ENCODE results near the gene ADCY6. TPM values are rescaled to one million over a fixed set of nuclear protein-coding genes. Genes with fewer than 3 reads are reported as not detected.

The ADCY6 gene
- total and polyA plus RNA-seq, 2 donors (not counting 3 experiments of a cell fraction or from before 2014, with no cell fraction given): 37.0 to 46.2 TPM

DNA sequence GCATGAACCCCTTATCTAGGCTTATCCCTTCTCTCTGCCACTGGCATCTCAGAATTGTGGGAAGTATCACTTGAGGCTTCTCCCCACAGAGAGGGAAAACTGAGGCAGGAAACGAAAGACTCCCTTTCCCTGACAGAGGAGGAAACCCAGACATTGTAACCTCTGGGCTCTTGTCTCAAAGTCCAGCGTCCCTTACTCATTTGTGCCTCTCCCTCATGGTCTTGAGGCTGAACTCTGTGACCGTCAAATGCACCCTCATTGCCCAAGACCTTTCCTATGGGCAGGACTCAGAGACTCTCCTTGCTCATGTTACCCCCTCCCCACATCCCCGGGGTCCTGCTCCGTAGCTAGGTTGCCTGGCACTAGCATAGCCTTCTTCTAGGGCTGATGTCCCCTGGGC is 33.2 kb upstream of the ADCY6 start:
- DNase-seq (ENCODE audit: low read depth, low spot score) (no peak), FAIRE-seq (no peak)
- Histone ChIP-seq H3K9me3 (replicated peaks; ENCODE audit: control insufficient read depth, insufficient read depth, low read length) (no peaks in the 10 kb centered on the region), H3K4me2 (ENCODE audit: insufficient read depth, low read length) (no peak overlapping the region), H3K4me1 (ENCODE audit: control insufficient read depth, extremely low read depth, insufficient read depth, low read length) (peaks cover 4% of the 10 kb centered on the region), H3K27ac (ENCODE audit: insufficient read depth, low read depth, low read length) (no peak overlapping the region), H3K4me3 (replicated peaks in 1 of 3; ENCODE audit: insufficient read depth in 1 of 3, low read depth in 1 of 3, low read length in 3 of 3) (no peak overlapping the region), H3K9ac (replicated peaks; ENCODE audit: extremely low read depth, insufficient read depth, low read length) (no peak overlapping the region), H3K79me2 (ENCODE audit: control insufficient read depth, insufficient read depth, low read length) (no peaks in the 10 kb centered on the region), H2AFZ (ENCODE audit: low read depth, low read length) (no peak overlapping the region), H3K9me1 (replicated peaks; ENCODE audit: control insufficient read depth, extremely low read depth, insufficient read depth, low read length) (no peaks in the 10 kb centered on the region), H3K36me3 (ENCODE audit: control insufficient read depth in 2 of 2, extremely low read depth in 1 of 2, insufficient read depth in 2 of 2, low read length in 2 of 2) (peaks cover 0 to 32% of the 10 kb centered on the region in 2 experiments), H3K27me3 (ENCODE audit: control insufficient read depth in 2 of 2, insufficient read depth in 2 of 2, low read length in 2 of 2) (no peaks in the 10 kb centered on the region), H4K20me1 (replicated peaks; ENCODE audit: control insufficient read depth, extremely low read depth, insufficient read depth, low read length) (no peaks in the 10 kb centered on the region)
- BruUV-seq (replicated peaks): no TSS peak
- intact Hi-C loops (cut with micrococcal nuclease): no loop called here
- dilution Hi-C loops (cut with MboI; ENCODE audit: extremely low pct_ligation_motif_present, low sequenced_read_pairs): no loop called here
- ChIA-PET POLR2A (no interaction called here), CTCF (no interaction called here)
- no peak for TF ChIP-seq GATA2 (IDR thresholded peaks at IDR 0.05; ENCODE audit: insufficient read depth, insufficient read length, low read depth, low read length)
- TF ChIP-seq POLR2AphosphoS5 (IDR thresholded peaks at IDR 0.05; ENCODE audit: insufficient read depth, low read depth, low read length): no peak
- TF ChIP-seq FOS (IDR thresholded peaks at IDR 0.05; ENCODE audit: borderline replicate concordance, insufficient read depth, low read length): no peak
- TF ChIP-seq, protein P1, sequence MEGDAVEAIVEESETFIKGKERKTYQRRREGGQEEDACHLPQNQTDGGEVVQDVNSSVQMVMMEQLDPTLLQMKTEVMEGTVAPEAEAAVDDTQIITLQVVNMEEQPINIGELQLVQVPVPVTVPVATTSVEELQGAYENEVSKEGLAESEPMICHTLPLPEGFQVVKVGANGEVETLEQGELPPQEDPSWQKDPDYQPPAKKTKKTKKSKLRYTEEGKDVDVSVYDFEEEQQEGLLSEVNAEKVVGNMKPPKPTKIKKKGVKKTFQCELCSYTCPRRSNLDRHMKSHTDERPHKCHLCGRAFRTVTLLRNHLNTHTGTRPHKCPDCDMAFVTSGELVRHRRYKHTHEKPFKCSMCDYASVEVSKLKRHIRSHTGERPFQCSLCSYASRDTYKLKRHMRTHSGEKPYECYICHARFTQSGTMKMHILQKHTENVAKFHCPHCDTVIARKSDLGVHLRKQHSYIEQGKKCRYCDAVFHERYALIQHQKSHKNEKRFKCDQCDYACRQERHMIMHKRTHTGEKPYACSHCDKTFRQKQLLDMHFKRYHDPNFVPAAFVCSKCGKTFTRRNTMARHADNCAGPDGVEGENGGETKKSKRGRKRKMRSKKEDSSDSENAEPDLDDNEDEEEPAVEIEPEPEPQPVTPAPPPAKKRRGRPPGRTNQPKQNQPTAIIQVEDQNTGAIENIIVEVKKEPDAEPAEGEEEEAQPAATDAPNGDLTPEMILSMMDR (IDR thresholded peaks at IDR 0.05; ENCODE audit: extremely low read depth in 1 of 2, insufficient read depth in 1 of 2, low read depth in 1 of 2, low read length in 2 of 2): no peak
- TF ChIP-seq POLR2A (IDR thresholded peaks at IDR 0.05; ENCODE audit: low read depth, low read length): no peak
- TF ChIP-seq MYC (IDR thresholded peaks at IDR 0.05; ENCODE audit: low read depth, low read length): no peak
- TF ChIP-seq JUN (IDR thresholded peaks at IDR 0.05; ENCODE audit: borderline replicate concordance, insufficient read depth, insufficient read length, low read depth): no peak
- TF ChIP-seq, protein P2, sequence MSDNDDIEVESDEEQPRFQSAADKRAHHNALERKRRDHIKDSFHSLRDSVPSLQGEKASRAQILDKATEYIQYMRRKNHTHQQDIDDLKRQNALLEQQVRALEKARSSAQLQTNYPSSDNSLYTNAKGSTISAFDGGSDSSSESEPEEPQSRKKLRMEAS (IDR thresholded peaks at IDR 0.05; ENCODE audit: insufficient read depth, insufficient read length): no peak
- TF ChIP-seq EZH2 (IDR thresholded peaks at IDR 0.05; ENCODE audit: borderline replicate concordance, low read depth, low read length, severe bottlenecking): no peak
